Hepatocyte (in vitro differentiated cells): ENCODE results near the gene TAS2R40.

Experiments used
- EZH2 ChIP-seq: fragments of 200-600 bp; sonication (generic); IDR thresholded peaks from 2 replicates; pipeline ENCODE4 v1.6.1; 2016; ENCODE audit warnings: antibody characterized with exemption, mild to moderate bottlenecking, borderline replicate concordance
- TF ChIP-seq, protein P1 (sequence below): fragments of 200-600 bp; sonication (generic); IDR thresholded peaks from 2 replicates; pipeline ENCODE4 v1.5.1; 2016; ENCODE audit warnings: antibody characterized with exemption, mild to moderate bottlenecking; ENCODE audit not compliant: poor library complexity

DNA sequence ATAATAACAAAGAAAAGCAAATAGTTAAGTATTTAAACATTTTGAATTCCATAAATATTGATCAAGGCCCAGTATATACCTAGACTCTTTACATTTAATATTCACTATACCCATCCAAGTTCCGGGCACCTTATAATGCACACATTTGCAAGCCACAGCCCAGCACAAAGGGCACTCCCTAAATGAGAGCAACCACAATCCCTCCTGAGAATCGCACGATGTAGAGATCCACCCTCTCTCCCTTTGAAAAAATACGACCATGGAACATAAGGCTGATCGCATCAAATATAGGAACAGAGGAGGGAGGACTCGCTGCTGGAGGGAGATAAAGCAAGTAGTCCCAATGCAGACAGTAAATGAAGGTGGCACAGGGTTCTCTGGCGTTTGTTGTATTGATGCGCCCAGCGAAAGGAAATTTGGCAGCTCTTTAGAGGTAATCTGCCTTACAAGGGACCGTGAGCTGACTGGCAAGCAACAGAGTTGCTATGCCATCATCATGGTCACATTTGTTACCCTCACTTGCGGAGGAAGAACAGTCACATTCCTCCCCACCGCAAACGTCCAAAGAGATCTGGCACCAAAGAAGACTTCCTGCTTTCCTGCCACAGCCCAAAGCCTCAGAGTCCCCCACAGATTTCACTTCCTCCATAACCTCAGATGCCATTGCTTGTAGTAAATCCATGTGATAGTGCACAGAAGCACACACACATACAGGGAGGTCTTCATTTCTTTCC is 16.1 kb upstream of the TAS2R40 start:
- TF ChIP-seq, protein P1, sequence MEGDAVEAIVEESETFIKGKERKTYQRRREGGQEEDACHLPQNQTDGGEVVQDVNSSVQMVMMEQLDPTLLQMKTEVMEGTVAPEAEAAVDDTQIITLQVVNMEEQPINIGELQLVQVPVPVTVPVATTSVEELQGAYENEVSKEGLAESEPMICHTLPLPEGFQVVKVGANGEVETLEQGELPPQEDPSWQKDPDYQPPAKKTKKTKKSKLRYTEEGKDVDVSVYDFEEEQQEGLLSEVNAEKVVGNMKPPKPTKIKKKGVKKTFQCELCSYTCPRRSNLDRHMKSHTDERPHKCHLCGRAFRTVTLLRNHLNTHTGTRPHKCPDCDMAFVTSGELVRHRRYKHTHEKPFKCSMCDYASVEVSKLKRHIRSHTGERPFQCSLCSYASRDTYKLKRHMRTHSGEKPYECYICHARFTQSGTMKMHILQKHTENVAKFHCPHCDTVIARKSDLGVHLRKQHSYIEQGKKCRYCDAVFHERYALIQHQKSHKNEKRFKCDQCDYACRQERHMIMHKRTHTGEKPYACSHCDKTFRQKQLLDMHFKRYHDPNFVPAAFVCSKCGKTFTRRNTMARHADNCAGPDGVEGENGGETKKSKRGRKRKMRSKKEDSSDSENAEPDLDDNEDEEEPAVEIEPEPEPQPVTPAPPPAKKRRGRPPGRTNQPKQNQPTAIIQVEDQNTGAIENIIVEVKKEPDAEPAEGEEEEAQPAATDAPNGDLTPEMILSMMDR: no peak
- TF ChIP-seq EZH2: no peak
